GM21786 (cell line): Measurements from ENCODE around the gene CPXM2.

Source experiments
- ATAC-seq: cut with Tn5 transposase; IDR thresholded peaks from one replicate; pipeline ENCODE4 v1.9.1; 2021; ENCODE audit not compliant: unreplicated experiment

Gene CPXM2

DNA sequence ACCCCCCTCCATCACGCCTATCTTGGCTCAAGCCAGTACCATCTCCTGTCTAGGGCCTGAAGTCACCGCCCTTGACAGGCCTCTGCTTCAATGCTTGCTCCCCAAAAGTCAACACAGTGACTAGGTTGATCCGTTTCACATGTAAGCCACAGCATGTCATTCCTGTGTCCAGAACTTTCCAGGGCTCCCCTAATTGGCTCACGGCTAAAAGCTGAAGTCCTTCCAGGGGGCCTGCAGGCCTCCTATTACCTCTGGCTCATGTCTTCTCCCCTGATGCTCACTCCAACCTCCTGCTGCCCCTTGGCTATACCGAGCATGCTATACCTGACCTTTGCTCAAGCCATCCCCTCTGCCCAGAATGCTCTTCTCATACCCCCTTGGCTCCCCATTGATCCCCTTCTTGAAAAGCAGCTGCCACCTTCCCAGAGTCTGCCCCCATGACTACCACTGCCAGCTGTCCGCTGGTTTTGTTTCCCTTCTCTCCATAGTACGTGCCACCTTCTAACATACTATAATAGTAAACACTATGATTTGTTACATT is 39.1 kb downstream of the CPXM2 start:
- no peak for ATAC-seq

DNA sequence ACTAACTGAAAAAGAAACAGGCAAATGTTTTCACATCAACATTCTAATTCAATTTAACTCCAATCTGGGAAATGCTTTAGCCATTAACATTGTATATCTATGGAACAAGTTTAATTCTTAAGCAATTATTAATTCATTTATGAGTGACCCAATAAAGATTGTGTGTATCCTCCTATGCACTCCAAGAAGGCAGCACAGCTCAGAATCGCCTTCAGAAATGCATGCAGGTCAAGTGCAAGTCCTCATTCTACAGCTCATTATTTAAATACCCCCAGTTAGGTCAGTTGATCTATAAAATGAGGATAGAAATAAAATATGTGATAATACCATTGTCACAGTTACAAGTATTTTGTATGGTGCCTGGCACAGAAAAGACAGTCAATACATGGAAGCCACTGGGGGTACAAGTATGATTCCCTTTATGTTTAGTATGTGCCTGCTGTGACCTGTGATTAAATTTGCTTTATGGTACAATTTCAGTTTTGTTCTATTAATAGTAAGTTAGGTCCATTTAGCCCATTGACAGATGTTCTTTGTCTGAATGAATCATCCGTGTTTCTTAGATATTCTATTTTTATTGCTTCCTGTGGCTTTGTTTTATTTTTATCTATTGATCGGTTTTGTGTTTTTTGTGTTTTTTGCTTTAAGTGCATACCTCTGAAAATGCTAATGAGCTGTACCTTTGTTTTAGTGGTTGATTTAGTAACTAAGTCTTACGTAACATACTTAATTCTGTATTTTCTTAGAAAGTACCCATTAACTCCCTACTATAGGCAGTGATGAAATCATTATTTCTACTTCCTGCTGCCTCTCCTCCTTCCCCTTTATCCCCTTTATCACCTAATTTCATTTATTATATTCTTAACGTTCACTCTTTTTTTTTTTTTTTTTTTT is 42.8 kb downstream of the CPXM2 start:
- ATAC-seq, result peak; percentile 80

DNA sequence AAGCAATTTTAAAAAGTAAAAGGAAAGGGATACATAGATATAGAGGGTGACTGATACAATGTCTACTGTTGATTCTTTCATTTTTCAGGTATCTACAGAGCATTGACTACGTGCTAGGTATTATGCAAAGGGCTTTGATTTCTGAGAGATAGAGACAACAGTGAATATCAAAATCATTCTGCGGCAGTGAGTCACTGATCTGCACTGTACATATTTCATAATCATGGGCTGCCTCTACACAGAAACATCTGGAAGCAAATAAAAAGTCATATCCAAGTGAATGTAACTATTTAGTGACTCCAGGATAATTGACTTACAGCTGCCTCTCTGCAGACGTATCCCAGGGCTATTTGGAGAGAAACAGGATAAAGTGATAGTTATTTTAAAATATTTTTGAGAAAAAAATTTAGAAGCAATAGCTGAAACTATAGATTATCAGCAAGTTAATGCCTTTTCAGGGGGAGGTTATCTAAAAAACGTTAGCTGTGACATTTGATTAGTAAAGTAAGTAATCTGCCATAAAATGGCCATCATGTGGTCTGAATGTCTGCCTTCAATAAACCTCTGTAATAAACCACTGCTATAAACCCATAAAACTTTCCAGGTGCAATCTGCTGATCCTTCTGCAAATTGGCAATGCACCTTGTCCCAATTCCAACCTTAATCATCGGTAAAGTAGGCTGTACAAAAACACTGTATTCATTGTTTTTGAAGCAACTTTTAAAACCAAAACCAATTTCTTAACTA is 43.7 kb downstream of the CPXM2 start:
- no peak for ATAC-seq

DNA sequence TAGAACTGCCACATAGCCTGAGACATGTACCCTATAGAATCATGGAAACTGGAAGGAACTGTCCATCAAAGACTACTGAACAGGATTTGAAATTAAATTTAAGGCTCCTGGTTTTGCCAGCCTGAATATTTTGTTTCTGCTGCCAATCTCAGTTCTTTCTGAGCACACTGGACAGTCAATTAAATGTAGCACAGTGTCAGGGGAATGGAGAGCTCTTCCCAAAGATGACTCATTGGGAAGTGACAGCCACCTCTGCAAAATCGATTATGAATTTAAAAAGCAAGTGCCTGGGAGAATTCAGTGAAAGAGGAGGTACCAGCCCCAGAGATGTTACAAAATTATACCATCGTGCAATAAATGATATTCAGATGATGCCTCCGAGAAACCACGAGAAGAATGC is 47.8 kb downstream of the CPXM2 start:
- no peak for ATAC-seq

DNA sequence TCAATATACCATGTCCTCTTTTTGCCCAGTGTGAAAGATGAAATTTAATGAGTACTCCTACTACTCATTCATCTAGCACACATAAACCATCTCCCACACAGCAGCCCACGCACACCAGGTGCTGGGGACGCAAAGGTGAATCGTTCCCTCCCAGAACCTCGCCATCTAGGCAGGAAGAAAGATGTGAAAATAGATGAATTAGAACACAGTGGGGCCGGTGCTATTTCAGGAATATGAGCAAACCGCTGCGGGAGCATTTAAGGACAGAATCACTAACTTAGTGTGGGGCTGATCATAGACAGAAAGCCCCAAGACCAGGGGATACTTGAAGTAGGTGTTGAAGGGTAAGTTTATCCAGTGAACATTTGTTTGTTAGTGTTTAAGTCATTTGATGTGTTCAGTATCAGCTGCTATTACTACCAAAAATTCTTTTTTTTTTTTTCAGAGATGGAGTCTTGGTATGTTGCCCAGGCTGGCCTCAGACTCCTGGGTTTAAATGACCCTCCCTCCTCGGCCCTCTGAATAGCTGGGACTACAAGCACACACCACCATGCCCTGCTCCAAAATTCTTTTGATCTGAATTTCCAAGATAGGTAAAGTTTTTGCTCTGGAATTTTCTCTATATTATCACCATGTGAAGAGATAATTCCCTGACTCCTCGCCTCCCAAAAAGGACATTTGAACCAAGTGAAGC is 48.8 kb downstream of the CPXM2 start:
- no peak for ATAC-seq

DNA sequence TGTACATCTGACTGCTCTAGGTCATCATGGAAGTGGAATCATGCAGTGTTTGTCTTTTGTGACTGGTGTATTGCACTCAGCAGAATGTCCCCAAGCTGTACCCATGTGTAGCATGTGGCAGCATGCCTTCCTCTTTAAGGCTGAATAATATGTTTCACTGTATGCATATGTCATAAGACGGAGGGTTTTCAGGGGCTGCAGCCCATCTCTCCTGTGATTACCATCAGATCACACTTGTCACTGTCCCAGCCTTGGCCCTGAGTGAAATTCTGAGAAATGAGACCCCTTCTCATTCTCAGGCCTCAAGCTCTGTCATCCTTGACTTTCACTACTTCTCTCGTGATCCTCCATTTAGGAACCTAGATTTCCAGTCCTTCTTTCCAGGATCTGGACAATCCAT is 50.0 kb downstream of the CPXM2 start:
- ATAC-seq, result no peak

- no peak for ATAC-seq
Observed at GRCh38 chr10:123841115-123841514, 50.5 kb downstream of the CPXM2 start.

GRCh38 chr10:123840714-123841113 is 50.9 kb downstream of the CPXM2 start:
- ATAC-seq, result no peak

DNA sequence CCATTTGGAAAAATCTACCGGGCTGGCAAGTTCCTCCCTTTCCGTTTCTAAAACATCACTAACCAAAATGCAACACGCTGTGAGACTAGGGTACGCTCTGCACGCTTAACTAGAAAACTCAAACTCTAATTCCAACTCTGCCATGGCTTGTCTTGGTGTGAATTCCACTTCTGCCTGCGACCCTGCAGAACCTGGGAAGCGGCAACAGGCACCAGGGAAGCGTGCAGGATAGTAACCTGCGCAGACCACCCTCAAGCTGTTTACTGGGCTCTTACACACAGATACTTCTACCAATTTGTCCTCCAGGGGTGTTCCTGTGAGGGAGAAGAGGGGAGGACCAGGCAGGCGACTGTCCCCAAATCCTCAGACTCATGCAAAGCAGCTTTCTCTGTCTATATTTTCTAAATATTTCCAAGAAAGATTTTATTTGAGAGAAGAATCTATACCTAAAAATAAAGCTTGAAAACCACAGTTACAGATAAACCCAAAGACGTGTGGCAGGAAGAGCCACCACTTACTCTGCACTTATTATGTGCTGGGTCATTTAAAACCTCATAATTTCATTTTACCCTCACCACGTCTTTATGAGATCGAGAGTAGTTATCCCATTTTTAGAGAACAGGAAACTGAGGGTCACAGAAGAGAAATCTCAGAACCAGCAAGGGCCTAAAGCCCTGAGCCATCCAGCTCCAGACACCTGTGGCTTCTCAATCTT is 52.9 kb downstream of the CPXM2 start:
- ATAC-seq, result no peak

- no peak for ATAC-seq
Observed at GRCh38 chr10:123837756-123838155, 53.9 kb downstream of the CPXM2 start.

- ATAC-seq, result no peak
Observed at GRCh38 chr10:123836418-123837145, 55.0 kb downstream of the CPXM2 start.

DNA sequence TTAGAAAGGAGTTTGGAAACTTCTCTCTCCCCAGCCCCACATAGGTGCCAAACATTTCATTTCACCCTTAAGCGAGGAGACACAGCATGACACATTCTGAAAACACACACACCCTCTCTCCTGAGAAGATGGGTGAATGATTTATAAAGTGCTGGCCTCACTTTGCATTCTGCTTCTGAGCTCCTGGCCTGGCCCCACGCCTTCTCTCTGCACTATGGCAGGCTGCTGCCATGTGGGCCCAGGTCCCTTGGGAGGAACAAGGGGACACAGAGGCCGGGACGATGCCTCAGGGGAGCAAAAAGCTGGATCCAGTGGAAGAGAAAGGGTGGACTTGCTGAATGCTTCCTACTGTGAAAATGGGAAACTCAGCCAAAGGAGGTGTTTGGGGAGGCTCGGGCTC is 56.0 kb downstream of the CPXM2 start:
- peak; percentile 97 for ATAC-seq

DNA sequence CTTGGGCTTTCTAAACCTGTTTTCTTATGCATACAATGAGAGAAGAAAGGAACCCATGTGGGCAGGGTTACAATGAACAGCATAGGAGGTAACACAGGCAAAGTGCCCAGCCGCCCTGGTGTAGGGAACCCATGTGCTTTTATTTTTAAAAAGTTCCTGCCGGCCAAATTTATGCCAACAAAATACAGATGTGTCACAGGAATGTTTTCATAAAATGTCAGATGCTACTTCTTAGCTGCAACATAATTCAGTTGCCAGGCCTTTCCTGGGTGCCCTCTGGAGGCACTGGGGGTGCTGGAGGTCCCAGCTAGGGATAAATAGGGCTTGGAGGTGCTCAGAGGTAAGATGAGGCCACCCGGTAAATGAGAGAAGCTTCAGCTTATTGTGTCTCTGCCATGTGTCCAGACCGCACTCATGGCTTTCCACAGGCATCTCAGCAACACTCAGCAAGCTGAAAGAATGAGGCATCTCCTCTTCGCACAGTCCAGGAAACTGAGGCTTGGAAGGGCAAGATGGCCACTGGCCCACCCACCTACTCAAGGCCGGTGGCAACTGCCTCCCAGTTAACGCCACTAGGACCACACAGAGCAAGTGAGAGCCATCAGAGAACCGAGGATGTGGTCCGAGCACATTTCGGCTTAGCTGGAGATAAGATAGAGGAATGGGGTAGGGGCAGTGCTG is 58.3 kb downstream of the CPXM2 start:
- ATAC-seq, result no peak

GRCh38 chr10:123831259-123831658 is 60.3 kb downstream of the CPXM2 start:
- no peak for ATAC-seq

DNA sequence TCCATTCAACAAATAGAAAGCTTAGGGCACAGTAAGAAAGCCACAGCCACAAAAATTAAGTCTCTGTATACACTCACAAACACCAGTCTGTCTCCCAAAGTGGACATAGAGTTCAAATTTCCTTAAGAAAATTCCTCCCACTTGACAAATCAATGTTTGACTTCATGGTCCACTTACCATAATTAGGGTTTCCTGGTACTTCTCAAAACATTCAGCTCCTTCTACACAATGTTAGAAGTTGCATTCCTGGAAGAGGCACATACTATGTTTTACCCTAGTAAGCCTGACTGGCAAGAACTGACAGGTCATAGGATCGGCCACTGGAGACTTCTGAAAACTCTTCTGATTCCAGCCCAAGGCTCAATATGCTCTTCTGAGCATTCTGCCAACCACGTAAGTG is 70.5 kb downstream of the CPXM2 start:
- no peak for ATAC-seq

DNA sequence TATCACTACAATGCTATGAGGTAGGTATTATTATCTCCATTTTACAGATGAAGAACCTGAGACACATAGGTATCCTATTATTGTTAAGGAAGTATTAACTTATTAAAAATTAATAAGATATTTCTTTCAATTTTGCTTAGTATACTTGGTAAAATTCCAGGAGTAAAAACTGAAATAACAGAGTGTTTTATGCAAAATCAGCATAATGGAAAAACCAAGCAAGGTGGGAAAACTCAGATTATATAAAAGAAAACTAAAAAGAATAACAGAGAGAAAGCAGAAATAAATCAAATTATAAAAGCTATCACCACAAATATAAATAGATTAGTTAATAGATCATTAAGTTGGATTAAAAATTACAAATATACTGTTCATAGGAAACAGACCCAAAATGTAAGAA is 82.0 kb downstream of the CPXM2 start:
- ATAC-seq, result no peak

DNA sequence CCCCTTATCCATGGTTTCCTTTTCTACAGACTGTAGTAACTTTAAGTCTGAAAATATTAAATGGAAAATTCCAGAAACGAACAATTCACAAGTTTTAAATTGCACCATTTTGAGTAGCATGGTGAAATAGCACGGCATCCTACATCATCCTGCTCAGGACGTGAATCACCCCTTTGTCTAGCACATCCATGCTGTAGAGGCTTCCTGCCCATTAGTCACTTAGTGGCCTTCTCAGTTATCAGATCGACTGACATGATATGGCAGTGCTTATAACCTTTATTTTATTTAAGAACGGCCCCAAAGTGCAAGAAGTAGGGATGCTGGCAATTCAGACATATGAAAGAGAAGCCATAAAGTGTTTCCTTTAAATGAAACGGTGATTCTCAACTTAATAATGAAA is 82.7 kb downstream of the CPXM2 start:
- ATAC-seq, result no peak

DNA sequence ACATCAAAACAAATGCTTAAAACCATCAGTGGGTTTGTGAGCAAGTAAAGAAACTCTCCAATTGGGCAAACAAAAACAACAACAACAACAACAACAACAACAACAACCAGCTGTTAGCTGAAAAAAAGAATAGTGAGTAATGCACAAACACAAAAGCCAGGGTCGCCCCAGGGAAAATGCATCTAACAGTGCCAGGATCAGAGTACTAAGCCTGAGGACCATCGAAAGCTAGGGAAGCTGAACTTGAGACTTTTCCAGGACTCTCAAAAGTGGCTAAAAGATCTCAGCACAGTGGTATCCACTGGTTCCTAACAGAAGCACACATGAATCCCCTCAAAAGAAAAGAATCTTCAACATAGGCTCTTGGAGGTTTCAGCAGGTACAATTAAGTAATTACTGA is 83.3 kb downstream of the CPXM2 start:
- no peak for ATAC-seq

DNA sequence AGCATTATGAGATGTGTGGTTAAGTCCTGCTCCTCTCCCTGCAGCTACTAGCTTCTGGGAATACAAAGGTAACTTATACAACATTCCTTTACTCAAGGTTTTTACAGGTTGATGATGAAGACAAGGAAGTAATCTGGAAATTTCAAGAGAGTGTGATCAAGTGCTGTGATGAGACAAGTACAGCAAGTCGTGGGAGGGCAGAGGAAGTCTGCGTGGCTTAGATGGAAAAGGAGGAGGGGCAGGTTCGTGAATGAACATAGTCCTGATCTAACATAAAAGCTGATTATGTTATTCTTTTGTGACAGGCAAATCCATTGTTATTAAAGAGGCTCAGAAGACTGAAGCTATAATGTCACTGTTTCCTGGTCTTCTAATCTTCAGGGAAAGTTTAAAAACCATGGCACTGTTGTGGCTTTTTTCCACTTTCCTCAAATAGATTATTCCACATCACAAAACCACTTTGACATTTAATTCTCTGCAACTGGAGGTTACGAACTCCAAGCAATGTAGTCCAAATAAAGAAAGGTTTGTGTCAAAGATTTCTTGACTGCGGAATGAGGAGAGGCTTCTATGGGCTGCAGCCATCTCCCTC is 84.1 kb downstream of the CPXM2 start:
- no peak for ATAC-seq
